ENCODE measurements around the gene LAMA5. TPM values are rescaled to one million over a fixed set of nuclear protein-coding genes. Genes with fewer than 3 reads are reported as not detected.

Gene LAMA5
- polyA plus RNA-seq, 1 donor (not counting 4 experiments of a cell fraction or from before 2014, with no cell fraction given) = 8.7 TPM

DNA sequence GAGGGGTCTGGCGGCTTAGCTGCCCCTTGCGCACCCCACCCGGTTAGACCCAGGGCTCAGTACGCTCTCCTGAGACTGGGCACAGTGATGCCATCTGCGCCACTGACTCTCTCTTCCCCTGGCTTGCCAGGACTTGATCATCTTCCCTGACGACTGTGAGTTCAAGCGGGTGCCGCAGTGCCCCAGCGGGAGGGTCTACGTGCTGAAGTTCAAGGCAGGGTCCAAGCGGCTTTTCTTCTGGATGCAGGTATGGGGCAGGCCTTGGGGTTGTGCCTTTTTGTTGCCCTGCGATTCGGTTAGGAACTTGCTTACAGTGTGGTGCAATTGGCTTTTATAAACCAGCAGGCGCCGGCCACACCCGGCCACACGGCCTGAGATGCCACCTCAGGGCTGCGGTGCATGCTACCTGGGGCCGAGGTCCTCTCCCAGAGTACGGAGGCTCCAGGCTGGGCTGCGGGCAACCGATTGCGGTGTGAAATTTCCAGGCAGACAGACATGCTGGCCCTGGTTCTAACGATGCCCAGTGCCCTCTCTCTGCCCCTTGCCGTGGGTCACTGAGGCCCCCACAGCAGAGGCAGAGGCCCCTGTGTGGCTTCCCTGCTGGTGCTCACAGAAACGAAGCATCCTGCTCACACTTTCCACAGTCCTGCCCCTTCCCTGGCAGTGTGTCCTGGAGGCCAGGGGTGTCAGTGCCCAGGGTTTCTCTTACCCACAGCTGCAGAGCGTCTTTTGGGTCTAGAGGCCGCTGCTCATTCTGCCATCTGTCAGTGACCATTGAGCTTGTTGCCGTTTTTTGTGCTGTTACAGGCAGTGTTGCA lies 62.6 kb downstream of the LAMA5 start:
- peak overlapping the region; percentile 92 for H3K4me2 ChIP-seq (ENCODE audit: control insufficient read depth, extremely low read depth, insufficient read depth, low read depth, low read length)
- H3K36me3 ChIP-seq (ENCODE audit: control insufficient read depth in 2 of 2, extremely low read depth in 1 of 2, insufficient read depth in 2 of 2, low read length in 2 of 2) = peaks cover 26 to 43% of the 10 kb centered on the region in 2 experiments
- DNase-seq (ENCODE audit: low read depth, low spot score) (no peak), FAIRE-seq (no peak)
- peaks cover 49% of the 10 kb centered on the region for H3K79me2 ChIP-seq (ENCODE audit: control insufficient read depth, insufficient read depth, low read length)
- H3K9me1 ChIP-seq (ENCODE audit: control insufficient read depth, extremely low read depth, insufficient read depth, low read length) = no peaks in the 10 kb centered on the region
- TF ChIP-seq EZH2 (IDR thresholded peaks at IDR 0.05; ENCODE audit: low read length) (no peak), CTCF (optimal IDR thresholded peaks at IDR 0.05 in 1 of 3, IDR thresholded peaks at IDR 0.05 in 1 of 3, conservative IDR thresholded peaks at IDR 0.05 in 1 of 3; ENCODE audit: extremely low read depth in 1 of 3, insufficient read depth in 2 of 3, low read length in 3 of 3) (no peak)
- H3K9ac ChIP-seq (ENCODE audit: control insufficient read depth, extremely low read depth, insufficient read depth, low read length) = peak overlapping the region; percentile 84
- no peaks in the 10 kb centered on the region for H3K27me3 ChIP-seq (ENCODE audit: control insufficient read depth, extremely low read depth, insufficient read depth, low read length)
- peak overlapping the region; percentile 59 to 84 (median 77) for H3K4me3 ChIP-seq (ENCODE audit: control insufficient read depth in 2 of 3, extremely low read depth in 1 of 3, insufficient read depth in 2 of 3, low read depth in 1 of 3, low read length in 3 of 3)
- H2AFZ ChIP-seq (ENCODE audit: control insufficient read depth, low read length) = no peak overlapping the region
- H3K27ac ChIP-seq (ENCODE audit: control insufficient read depth, insufficient read depth, low read length) = peak overlapping the region; percentile 60
- dilution Hi-C loops (cut with MboI; ENCODE audit: extremely low pct_ligation_motif_present, low sequenced_read_pairs) = no loop called here
- H3K9me3 ChIP-seq (ENCODE audit: control insufficient read depth, low read depth, low read length) = no peaks in the 10 kb centered on the region
- H3K4me1 ChIP-seq (ENCODE audit: control insufficient read depth, extremely low read depth, insufficient read depth, low read length) = peaks cover 35% of the 10 kb centered on the region
- peaks cover 54% of the 10 kb centered on the region for H4K20me1 ChIP-seq (ENCODE audit: control insufficient read depth, extremely low read depth, insufficient read depth, low read length)

- Histone ChIP-seq H3K4me1 (ENCODE audit: control insufficient read depth, extremely low read depth, insufficient read depth, low read length) (peaks cover 35% of the 10 kb centered on the region), H3K9me3 (ENCODE audit: control insufficient read depth, low read depth, low read length) (no peaks in the 10 kb centered on the region), H3K79me2 (ENCODE audit: control insufficient read depth, insufficient read depth, low read length) (peaks cover 49% of the 10 kb centered on the region), H3K4me2 (ENCODE audit: control insufficient read depth, extremely low read depth, insufficient read depth, low read depth, low read length) (peak overlapping the region; percentile 92), H2AFZ (ENCODE audit: control insufficient read depth, low read length) (no peak overlapping the region), H3K4me3 (ENCODE audit: control insufficient read depth in 2 of 3, extremely low read depth in 1 of 3, insufficient read depth in 2 of 3, low read depth in 1 of 3, low read length in 3 of 3) (peak overlapping the region; percentile 59 to 84 (median 77)), H3K9me1 (ENCODE audit: control insufficient read depth, extremely low read depth, insufficient read depth, low read length) (no peaks in the 10 kb centered on the region), H3K9ac (ENCODE audit: control insufficient read depth, extremely low read depth, insufficient read depth, low read length) (peak overlapping the region; percentile 84), H3K27me3 (ENCODE audit: control insufficient read depth, extremely low read depth, insufficient read depth, low read length) (no peaks in the 10 kb centered on the region), H3K36me3 (ENCODE audit: control insufficient read depth in 2 of 2, extremely low read depth in 1 of 2, insufficient read depth in 2 of 2, low read length in 2 of 2) (peaks cover 26 to 41% of the 10 kb centered on the region in 2 experiments), H3K27ac (ENCODE audit: control insufficient read depth, insufficient read depth, low read length) (peak overlapping the region; percentile 60), H4K20me1 (ENCODE audit: control insufficient read depth, extremely low read depth, insufficient read depth, low read length) (peaks cover 50% of the 10 kb centered on the region)
- dilution Hi-C loops (cut with MboI; ENCODE audit: extremely low pct_ligation_motif_present, low sequenced_read_pairs) = no loop called here
- TF ChIP-seq EZH2 (IDR thresholded peaks at IDR 0.05; ENCODE audit: low read length) = no peak
- TF ChIP-seq CTCF (optimal IDR thresholded peaks at IDR 0.05 in 1 of 3, IDR thresholded peaks at IDR 0.05 in 1 of 3, conservative IDR thresholded peaks at IDR 0.05 in 1 of 3; ENCODE audit: extremely low read depth in 1 of 3, insufficient read depth in 2 of 3, low read length in 3 of 3) = no peak
- FAIRE-seq (no peak), DNase-seq (ENCODE audit: low read depth, low spot score) (no peak)
These were observed 63.5 kb downstream of the LAMA5 start for GRCh38 chr20:62303340-62304226.

Measured in keratinocyte (primary cell).